HEK293 (cell line): ENCODE results near the gene SLC38A6.

ENCODE experiments used
- CTCF ChIA-PET: fragments of 350-600 bp; formaldehyde crosslinking; extraction: SDS; loops from one replicate; lab custom pipeline; 2021; ENCODE audit warnings: antibody characterized with exemption; lab: Yijun Ruan, JAX
- POLR2A ChIA-PET: fragments of 300-600 bp; formaldehyde crosslinking; extraction: SDS; loops from one replicate; lab custom pipeline; 2020; ENCODE audit warnings: antibody characterized with exemption, inconsistent platforms; lab: Yijun Ruan, JAX
- H3K27ac ChIP-seq: fragments of 200-500 bp; sonication (Bioruptor generic); 2 replicates; pipeline ENCODE4 v1.5.1; 2014; ENCODE audit warnings: low read depth, low read length, control low read depth, inconsistent platforms; ENCODE audit errors: extremely low read depth
- H3K36me3 ChIP-seq, 2 experiments: fragments of 200-500 bp in 1 of 2; sonication (Bioruptor generic) in 1 of 2; 1 replicate in 1 of 2; 2 replicates in 1 of 2; pipeline ENCODE4 v1.5.1; 2014 to 2017; ENCODE audit warnings: inconsistent platforms in 2 of 2, low read length in 2 of 2; ENCODE audit not compliant: control insufficient read depth in 2 of 2, insufficient read depth in 1 of 2
- H3K4me1 ChIP-seq: fragments of 200-500 bp; sonication (Bioruptor generic); 2 replicates; pipeline ENCODE4 v1.5.1; 2014; ENCODE audit warnings: mild to moderate bottlenecking, low read length, inconsistent platforms; ENCODE audit not compliant: control insufficient read depth, insufficient read depth
- H3K4me3 ChIP-seq: 2 replicates; pipeline ENCODE4 v1.5.1; 2011; ENCODE audit warnings: low read depth, mild to moderate bottlenecking, control low read depth, low read length, moderate library complexity
- H3K9me3 ChIP-seq: fragments of 200-500 bp; sonication (Bioruptor generic); 2 replicates; pipeline ENCODE4 v1.5.1; 2014; ENCODE audit warnings: low read depth, low read length, inconsistent platforms; ENCODE audit not compliant: control insufficient read depth, insufficient read depth
- GLI2 ChIP-seq: fragments of 450-650 bp; formaldehyde crosslinking; IDR thresholded peaks from 2 replicates; pipeline ENCODE4; 2017; ENCODE audit warnings: missing biosample characterization, missing genetic modification characterization, low read depth, borderline replicate concordance
- HOXC10 ChIP-seq: sonication (generic); formaldehyde crosslinking; IDR thresholded peaks from 2 replicates; pipeline ENCODE4 v1.8.1; 2023; ENCODE audit warnings: mild to moderate bottlenecking, missing genetic modification reagents
- KLF10 ChIP-seq: fragments of 450-650 bp; IDR thresholded peaks from 2 replicates; pipeline ENCODE4 v1.5.1; 2018; ENCODE audit warnings: missing biosample characterization, mild to moderate bottlenecking, missing genetic modification characterization
- KLF8 ChIP-seq: fragments of 450-650 bp; formaldehyde crosslinking; IDR thresholded peaks from 2 replicates; pipeline ENCODE4 v1.5.1; 2016; ENCODE audit warnings: missing biosample characterization, missing genetic modification characterization
- SCRT1 ChIP-seq: fragments of 450-650 bp; formaldehyde crosslinking; IDR thresholded peaks from 2 replicates; pipeline ENCODE4 v1.5.1; 2016; ENCODE audit warnings: missing biosample characterization, missing genetic modification characterization, borderline replicate concordance
- ZBTB1 ChIP-seq: fragments of 450-650 bp; formaldehyde crosslinking; IDR thresholded peaks from 2 replicates; pipeline ENCODE4 v1.5.1; 2016; ENCODE audit warnings: missing biosample characterization, missing genetic modification characterization
- ZBTB7A ChIP-seq: fragments of 450-650 bp; formaldehyde crosslinking; IDR thresholded peaks from 2 replicates; pipeline ENCODE4 v1.5.1; 2016; ENCODE audit warnings: low read depth, missing biosample characterization, missing genetic modification characterization
- ZFHX2 ChIP-seq: fragments of 450-650 bp; formaldehyde crosslinking; conservative IDR thresholded peaks from 2 replicates; pipeline ENCODE4 v1.5.1; 2016; ENCODE audit warnings: missing biosample characterization, missing genetic modification characterization
- ZNF146 ChIP-seq: fragments of 450-650 bp; formaldehyde crosslinking; IDR thresholded peaks from 2 replicates; pipeline ENCODE4 v1.5.1; 2016; ENCODE audit warnings: missing biosample characterization, missing genetic modification characterization
- ZNF202 ChIP-seq: fragments of 450-650 bp; formaldehyde crosslinking; IDR thresholded peaks from 2 replicates; pipeline ENCODE4 v1.5.1; 2016; ENCODE audit warnings: missing biosample characterization, missing genetic modification characterization, borderline replicate concordance
- ZNF223 ChIP-seq: fragments of 450-650 bp; formaldehyde crosslinking; IDR thresholded peaks from 2 replicates; pipeline ENCODE4 v1.5.1; 2016; ENCODE audit warnings: missing biosample characterization, missing genetic modification characterization
- ZNF404 ChIP-seq: fragments of 450-650 bp; formaldehyde crosslinking; IDR thresholded peaks from 2 replicates; pipeline ENCODE4 v1.5.1; 2017; ENCODE audit warnings: missing biosample characterization, missing genetic modification characterization
- ZNF423 ChIP-seq: fragments of 450-650 bp; formaldehyde crosslinking; IDR thresholded peaks from 2 replicates; pipeline ENCODE4 v1.5.1; 2016; ENCODE audit warnings: missing biosample characterization, missing genetic modification characterization
- ZNF48 ChIP-seq: fragments of 450-650 bp; formaldehyde crosslinking; IDR thresholded peaks from 2 replicates; pipeline ENCODE4 v1.5.1; 2016; ENCODE audit warnings: missing biosample characterization, missing genetic modification characterization
- ZNF514 ChIP-seq: fragments of 450-650 bp; formaldehyde crosslinking; IDR thresholded peaks from 2 replicates; pipeline ENCODE4 v1.5.1; 2016; ENCODE audit warnings: missing biosample characterization, missing genetic modification characterization
- ZNF529 ChIP-seq: fragments of 450-650 bp; formaldehyde crosslinking; IDR thresholded peaks from 2 replicates; pipeline ENCODE4 v1.5.1; 2017; ENCODE audit warnings: missing genetic modification characterization, missing biosample characterization; ENCODE audit not compliant: insufficient replicate concordance
- ZNF549 ChIP-seq: fragments of 450-650 bp; IDR thresholded peaks from 2 replicates; pipeline ENCODE4 v1.5.1; 2018; ENCODE audit warnings: missing biosample characterization, missing genetic modification characterization, mild to moderate bottlenecking, inconsistent platforms, moderate library complexity
- ZNF571 ChIP-seq: fragments of 450-650 bp; formaldehyde crosslinking; IDR thresholded peaks from 2 replicates; pipeline ENCODE4 v1.5.0; 2017; ENCODE audit warnings: missing biosample characterization, missing genetic modification characterization
- ZNF654 ChIP-seq: fragments of 450-650 bp; formaldehyde crosslinking; IDR thresholded peaks from 2 replicates; pipeline ENCODE4 v1.5.1; 2016; ENCODE audit warnings: low read depth, missing biosample characterization, missing genetic modification characterization
- ZNF670 ChIP-seq: fragments of 450-650 bp; formaldehyde crosslinking; IDR thresholded peaks from 2 replicates; pipeline ENCODE4 v1.5.1; 2016; ENCODE audit warnings: missing biosample characterization, missing genetic modification characterization, low read depth
- ZNF707 ChIP-seq: fragments of 450-650 bp; formaldehyde crosslinking; IDR thresholded peaks from 2 replicates; pipeline ENCODE4 v1.5.1; 2016; ENCODE audit warnings: missing biosample characterization, missing genetic modification characterization
- TF ChIP-seq, protein P1 (sequence below): fragments of 450-650 bp; formaldehyde crosslinking; IDR thresholded peaks from 2 replicates; pipeline ENCODE4 v1.5.1; 2016; ENCODE audit warnings: missing biosample characterization, missing genetic modification characterization
- TF ChIP-seq, protein P2 (sequence below): fragments of 450-650 bp; formaldehyde crosslinking; IDR thresholded peaks from 2 replicates; pipeline ENCODE4 v1.5.1; 2017; ENCODE audit warnings: missing biosample characterization, missing genetic modification characterization
- TF ChIP-seq, protein P3 (sequence below): fragments of 450-650 bp; formaldehyde crosslinking; IDR thresholded peaks from 2 replicates; pipeline ENCODE4 v1.5.1; 2016; ENCODE audit warnings: missing biosample characterization, missing genetic modification characterization
- TF ChIP-seq, protein P4 (sequence below): fragments of 450-650 bp; formaldehyde crosslinking; IDR thresholded peaks from 2 replicates; pipeline ENCODE4 v1.5.1; 2017; ENCODE audit warnings: missing biosample characterization, mild to moderate bottlenecking, missing genetic modification characterization, moderate library complexity
- TF ChIP-seq, protein P5 (sequence below): fragments of 450-650 bp; formaldehyde crosslinking; IDR thresholded peaks from 2 replicates; pipeline ENCODE4 v1.5.1; 2016; ENCODE audit warnings: missing biosample characterization, missing genetic modification characterization

The SLC38A6 gene

DNA sequence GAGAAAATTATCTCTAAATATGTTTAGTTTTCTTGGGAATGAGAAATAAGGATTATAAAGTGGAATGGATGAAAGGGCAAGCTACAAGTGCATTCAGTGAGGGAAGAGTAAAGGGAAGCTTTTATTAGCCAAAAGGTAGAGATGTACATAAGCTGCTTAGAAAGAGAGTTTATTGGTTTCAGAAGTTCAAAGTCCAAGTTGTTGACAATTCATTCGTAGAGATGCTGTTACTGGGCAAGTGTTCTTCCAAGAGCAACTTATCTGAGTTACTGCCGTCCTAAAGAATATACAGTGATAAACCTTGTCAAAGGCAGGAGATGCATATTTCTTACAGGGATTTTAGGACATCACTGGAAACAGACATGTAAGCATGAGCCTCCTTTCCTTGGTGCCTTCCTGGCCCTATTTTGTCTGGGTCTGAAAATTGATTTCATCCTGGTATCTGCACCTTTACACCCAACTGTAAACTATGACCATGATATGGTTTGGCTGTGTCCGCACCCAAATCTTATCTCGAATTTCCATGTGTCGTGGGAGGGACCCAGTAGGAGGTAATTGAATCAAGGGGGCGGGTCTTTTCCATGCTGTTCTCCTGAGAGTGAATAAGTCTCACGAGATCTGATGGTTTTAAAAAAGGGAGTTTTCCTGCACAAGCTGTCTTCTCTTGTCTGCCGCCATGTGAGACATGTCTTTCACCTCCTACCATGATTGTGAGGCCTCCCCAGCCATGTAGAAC lies 47.0 kb upstream of the SLC38A6 start:
- Histone ChIP-seq H3K27ac (no peak overlapping the region), H3K4me1 (0 out of 2 replicates have a peak, but pooled peaks cover 2% of the 10 kb centered on the region), H3K9me3 (no peaks in the 10 kb centered on the region), H3K36me3 (no peaks in the 10 kb centered on the region), H3K4me3 (no peak overlapping the region)
- POLR2A ChIA-PET: no interaction called here
- CTCF ChIA-PET: no interaction called here
- TF ChIP-seq HOXC10 (CRISPR knock-in tag) (no peak), ZNF549 (tag by site-specific recombination) (peak; percentile 29; the same call in 1 of the 2 replicates), ZFHX2 (tag by site-specific recombination) (0 out of 2 replicates have a peak, but pooled peaks have one; percentile 13)

DNA sequence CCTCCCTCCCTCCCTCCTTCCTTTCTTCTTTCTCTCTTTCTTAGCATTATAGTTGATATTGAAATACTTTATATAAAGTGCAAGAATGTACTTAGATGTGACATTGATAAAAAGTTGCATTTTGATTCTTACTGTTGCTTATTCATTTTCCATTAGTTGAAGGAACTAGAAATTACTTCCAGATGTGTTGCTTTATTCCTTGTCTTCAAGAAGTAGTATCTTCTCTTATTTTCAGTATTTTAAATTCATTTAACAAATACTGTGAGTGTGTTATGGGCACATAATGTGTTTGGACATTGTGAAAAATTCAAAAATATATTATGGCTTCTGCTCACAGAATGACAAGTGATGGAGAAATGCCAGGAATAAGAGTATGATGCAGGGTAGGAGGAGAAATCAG lies 45.7 kb upstream of the SLC38A6 start:
- POLR2A ChIA-PET: no interaction called here
- H3K4me3 ChIP-seq: no peak overlapping the region
- no peak overlapping the region for H3K27ac ChIP-seq
- CTCF ChIA-PET: no interaction called here
- H3K36me3 ChIP-seq: no peaks in the 10 kb centered on the region
- H3K9me3 ChIP-seq: no peaks in the 10 kb centered on the region
- H3K4me1 ChIP-seq: 0 out of 2 replicates have a peak, but pooled peaks cover 2% of the 10 kb centered on the region
- no peak for TF ChIP-seq ZBTB1 (tag by site-specific recombination)
- TF ChIP-seq, protein P1, sequence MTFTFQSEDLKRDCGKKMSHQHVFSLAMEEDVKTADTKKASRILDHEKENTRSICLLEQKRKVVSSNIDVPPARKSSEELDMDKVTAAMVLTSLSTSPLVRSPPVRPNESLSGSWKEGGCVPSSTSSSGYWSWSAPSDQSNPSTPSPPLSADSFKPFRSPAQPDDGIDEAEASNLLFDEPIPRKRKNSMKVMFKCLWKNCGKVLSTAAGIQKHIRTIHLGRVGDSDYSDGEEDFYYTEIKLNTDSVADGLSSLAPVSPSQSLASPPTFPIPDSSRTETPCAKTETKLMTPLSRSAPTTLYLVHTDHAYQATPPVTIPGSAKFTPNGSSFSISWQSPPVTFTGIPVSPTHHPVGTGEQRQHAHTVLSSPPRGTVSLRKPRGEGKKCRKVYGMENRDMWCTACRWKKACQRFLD: no peak
- TF ChIP-seq, protein P2, sequence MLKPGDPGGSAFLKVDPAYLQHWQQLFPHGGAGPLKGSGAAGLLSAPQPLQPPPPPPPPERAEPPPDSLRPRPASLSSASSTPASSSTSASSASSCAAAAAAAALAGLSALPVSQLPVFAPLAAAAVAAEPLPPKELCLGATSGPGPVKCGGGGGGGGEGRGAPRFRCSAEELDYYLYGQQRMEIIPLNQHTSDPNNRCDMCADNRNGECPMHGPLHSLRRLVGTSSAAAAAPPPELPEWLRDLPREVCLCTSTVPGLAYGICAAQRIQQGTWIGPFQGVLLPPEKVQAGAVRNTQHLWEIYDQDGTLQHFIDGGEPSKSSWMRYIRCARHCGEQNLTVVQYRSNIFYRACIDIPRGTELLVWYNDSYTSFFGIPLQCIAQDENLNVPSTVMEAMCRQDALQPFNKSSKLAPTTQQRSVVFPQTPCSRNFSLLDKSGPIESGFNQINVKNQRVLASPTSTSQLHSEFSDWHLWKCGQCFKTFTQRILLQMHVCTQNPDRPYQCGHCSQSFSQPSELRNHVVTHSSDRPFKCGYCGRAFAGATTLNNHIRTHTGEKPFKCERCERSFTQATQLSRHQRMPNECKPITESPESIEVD (tag by site-specific recombination): no peak
- no peak for TF ChIP-seq SCRT1
- no peak for TF ChIP-seq GLI2 (tag by site-specific recombination)
- TF ChIP-seq ZNF48 (tag by site-specific recombination): no peak
- TF ChIP-seq ZBTB7A (tag by site-specific recombination): no peak
- TF ChIP-seq ZNF423: no peak
- TF ChIP-seq KLF10 (tag by site-specific recombination): no peak
- no peak for TF ChIP-seq ZNF146
- no peak for TF ChIP-seq ZNF654 (tag by site-specific recombination)
- TF ChIP-seq, protein P3, sequence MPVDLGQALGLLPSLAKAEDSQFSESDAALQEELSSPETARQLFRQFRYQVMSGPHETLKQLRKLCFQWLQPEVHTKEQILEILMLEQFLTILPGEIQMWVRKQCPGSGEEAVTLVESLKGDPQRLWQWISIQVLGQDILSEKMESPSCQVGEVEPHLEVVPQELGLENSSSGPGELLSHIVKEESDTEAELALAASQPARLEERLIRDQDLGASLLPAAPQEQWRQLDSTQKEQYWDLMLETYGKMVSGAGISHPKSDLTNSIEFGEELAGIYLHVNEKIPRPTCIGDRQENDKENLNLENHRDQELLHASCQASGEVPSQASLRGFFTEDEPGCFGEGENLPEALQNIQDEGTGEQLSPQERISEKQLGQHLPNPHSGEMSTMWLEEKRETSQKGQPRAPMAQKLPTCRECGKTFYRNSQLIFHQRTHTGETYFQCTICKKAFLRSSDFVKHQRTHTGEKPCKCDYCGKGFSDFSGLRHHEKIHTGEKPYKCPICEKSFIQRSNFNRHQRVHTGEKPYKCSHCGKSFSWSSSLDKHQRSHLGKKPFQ: no peak
- TF ChIP-seq, all 188 proteins: peak for 0

DNA sequence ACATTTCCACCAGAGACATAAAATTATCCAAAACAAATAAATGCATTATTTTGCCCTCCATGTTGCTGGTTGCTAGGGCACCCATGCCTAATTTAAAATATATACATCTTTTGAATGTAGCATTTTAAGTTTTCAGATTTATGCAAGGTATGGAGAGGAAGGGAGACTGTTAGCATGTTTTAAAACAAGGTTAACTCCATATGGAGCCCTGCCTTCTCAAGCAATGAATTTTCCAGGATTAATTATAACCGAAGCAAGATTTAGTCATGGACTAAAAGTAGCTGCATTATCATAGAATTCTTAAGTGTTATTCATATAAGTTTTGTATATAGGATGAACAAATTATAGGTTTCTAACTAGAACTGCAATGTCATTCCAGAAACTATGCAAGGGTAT lies 37.4 kb upstream of the SLC38A6 start:
- Histone ChIP-seq H3K4me1 (peaks cover 20% of the 10 kb centered on the region), H3K27ac (no peak overlapping the region), H3K4me3 (no peak overlapping the region), H3K36me3 (no peaks in the 10 kb centered on the region; a peak in 1 of 3 replicates), H3K9me3 (no peaks in the 10 kb centered on the region)
- CTCF ChIA-PET: no interaction called here
- POLR2A ChIA-PET: no interaction called here
- TF ChIP-seq ZNF514: no peak
- TF ChIP-seq, protein P4, sequence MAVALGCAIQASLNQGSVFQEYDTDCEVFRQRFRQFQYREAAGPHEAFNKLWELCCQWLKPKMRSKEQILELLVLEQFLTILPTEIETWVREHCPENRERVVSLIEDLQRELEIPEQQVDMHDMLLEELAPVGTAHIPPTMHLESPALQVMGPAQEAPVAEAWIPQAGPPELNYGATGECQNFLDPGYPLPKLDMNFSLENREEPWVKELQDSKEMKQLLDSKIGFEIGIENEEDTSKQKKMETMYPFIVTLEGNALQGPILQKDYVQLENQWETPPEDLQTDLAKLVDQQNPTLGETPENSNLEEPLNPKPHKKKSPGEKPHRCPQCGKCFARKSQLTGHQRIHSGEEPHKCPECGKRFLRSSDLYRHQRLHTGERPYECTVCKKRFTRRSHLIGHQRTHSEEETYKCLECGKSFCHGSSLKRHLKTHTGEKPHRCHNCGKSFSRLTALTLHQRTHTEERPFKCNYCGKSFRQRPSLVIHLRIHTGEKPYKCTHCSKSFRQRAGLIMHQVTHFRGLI (tag by site-specific recombination): no peak
- TF ChIP-seq ZNF404: no peak
- TF ChIP-seq ZNF223 (tag by site-specific recombination): no peak
- TF ChIP-seq ZNF670 (tag by site-specific recombination): no peak
- TF ChIP-seq GLI2 (tag by site-specific recombination): no peak
- TF ChIP-seq ZNF529 (tag by site-specific recombination): no peak
- no peak for TF ChIP-seq ZNF707 (tag by site-specific recombination)
- TF ChIP-seq, protein P5, sequence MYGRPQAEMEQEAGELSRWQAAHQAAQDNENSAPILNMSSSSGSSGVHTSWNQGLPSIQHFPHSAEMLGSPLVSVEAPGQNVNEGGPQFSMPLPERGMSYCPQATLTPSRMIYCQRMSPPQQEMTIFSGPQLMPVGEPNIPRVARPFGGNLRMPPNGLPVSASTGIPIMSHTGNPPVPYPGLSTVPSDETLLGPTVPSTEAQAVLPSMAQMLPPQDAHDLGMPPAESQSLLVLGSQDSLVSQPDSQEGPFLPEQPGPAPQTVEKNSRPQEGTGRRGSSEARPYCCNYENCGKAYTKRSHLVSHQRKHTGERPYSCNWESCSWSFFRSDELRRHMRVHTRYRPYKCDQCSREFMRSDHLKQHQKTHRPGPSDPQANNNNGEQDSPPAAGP: no peak
- no peak for TF ChIP-seq ZNF202
- no peak for TF ChIP-seq KLF8 (tag by site-specific recombination)
- TF ChIP-seq ZNF571 (tag by site-specific recombination): no peak
